ENCODE measurements around the gene CRACDL.

Gene CRACDL

GRCh38 chr2:98802344-98802743, 133.7 kb downstream of the CRACDL start:
- TF ChIP-seq CTCF (IDR thresholded peaks at IDR 0.05; ENCODE audit: low read depth, low read length, missing control alignments) = no peak
- no peak overlapping the region for H3K4me3 ChIP-seq (ENCODE audit: low read depth, low read length)
- DNase-seq (ENCODE audit: low read depth) = no peak
- in situ Hi-C loops (cut with HindIII; ENCODE audit: low sequenced_read_pairs) = no loop called here

- no peak for DNase-seq (ENCODE audit: low read depth)
- TF ChIP-seq CTCF (IDR thresholded peaks at IDR 0.05; ENCODE audit: low read depth, low read length, missing control alignments) = no peak
- H3K4me3 ChIP-seq (ENCODE audit: low read depth, low read length) = no peak overlapping the region
- in situ Hi-C loops (cut with HindIII; ENCODE audit: low sequenced_read_pairs) = no loop called here
These were observed 134.1 kb downstream of the CRACDL start for GRCh38 chr2:98801921-98802321.

- TF ChIP-seq CTCF (IDR thresholded peaks at IDR 0.05; ENCODE audit: low read depth, low read length, missing control alignments) = no peak
- DNase-seq (ENCODE audit: low read depth) = no peak
- no peak overlapping the region for H3K4me3 ChIP-seq (ENCODE audit: low read depth, low read length)
- in situ Hi-C loops (cut with HindIII; ENCODE audit: low sequenced_read_pairs) = no loop called here
These were observed 134.7 kb downstream of the CRACDL start for GRCh38 chr2:98801286-98801685.

- no peak overlapping the region for H3K4me3 ChIP-seq (ENCODE audit: low read depth, low read length)
- no peak for DNase-seq (ENCODE audit: low read depth)
- in situ Hi-C loops (cut with HindIII; ENCODE audit: low sequenced_read_pairs) = no loop called here
- TF ChIP-seq CTCF (IDR thresholded peaks at IDR 0.05; ENCODE audit: low read depth, low read length, missing control alignments) = no peak
These were observed 135.5 kb downstream of the CRACDL start for GRCh38 chr2:98800330-98801064.

- DNase-seq (ENCODE audit: low read depth) = no peak
These were observed 136.4 kb downstream of the CRACDL start for GRCh38 chr2:98799375-98800329.

More at GRCh38 chr2:98799375-98800329, 136.4 kb downstream of the CRACDL start:
- in situ Hi-C loops (cut with HindIII; ENCODE audit: low sequenced_read_pairs) = no loop called here
- no peak overlapping the region for H3K4me3 ChIP-seq (ENCODE audit: low read depth, low read length)
- TF ChIP-seq CTCF (IDR thresholded peaks at IDR 0.05; ENCODE audit: low read depth, low read length, missing control alignments) = no peak

All from astrocyte of the cerebellum (primary cell).